Measurements from ENCODE around the gene ARHGAP26.
"Not testable (repeated sequence)": the region's sequence is repeated elsewhere in the genome, so short reads cannot be mapped to it uniquely, and the experiment has no call there.

The ARHGAP26 gene

DNA sequence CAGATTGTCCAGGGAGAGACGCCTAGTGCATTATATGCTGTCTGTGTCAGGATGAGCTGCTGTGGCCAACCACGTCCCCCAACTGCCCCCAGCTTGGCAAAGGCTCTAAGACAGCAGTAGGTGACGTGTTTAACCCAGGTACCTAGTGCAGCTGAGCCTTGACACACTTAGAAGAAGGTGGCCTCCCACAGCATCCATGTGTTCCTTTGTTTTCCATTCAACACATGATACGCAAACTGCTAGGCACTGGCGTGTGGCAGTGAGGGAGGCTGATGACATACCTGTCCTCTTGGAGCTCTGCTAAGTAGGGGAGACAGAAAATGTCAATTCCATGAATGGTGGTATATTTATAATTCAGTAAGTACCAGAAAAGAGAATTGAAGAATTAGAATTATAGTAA, 341.6 kb downstream of the ARHGAP26 start:
- no peaks in the 10 kb centered on the region for H3K9me3 ChIP-seq (replicated peaks; ENCODE audit: low read length)
- no peaks in the 10 kb centered on the region for H3K27me3 ChIP-seq (ENCODE audit: control insufficient read depth, insufficient read depth, low read length)
- no peak overlapping the region for H3K9ac ChIP-seq (ENCODE audit: low read depth, low read length)
- H3K36me3 ChIP-seq (ENCODE audit: insufficient read depth, low read length): no peaks in the 10 kb centered on the region
- no peak overlapping the region for H3K4me3 ChIP-seq (ENCODE audit: low read length)
- no peaks in the 10 kb centered on the region for H3K4me1 ChIP-seq (ENCODE audit: control insufficient read depth, insufficient read depth, low read length)
- no peak overlapping the region for H3K4me2 ChIP-seq (ENCODE audit: low read length)

DNA sequence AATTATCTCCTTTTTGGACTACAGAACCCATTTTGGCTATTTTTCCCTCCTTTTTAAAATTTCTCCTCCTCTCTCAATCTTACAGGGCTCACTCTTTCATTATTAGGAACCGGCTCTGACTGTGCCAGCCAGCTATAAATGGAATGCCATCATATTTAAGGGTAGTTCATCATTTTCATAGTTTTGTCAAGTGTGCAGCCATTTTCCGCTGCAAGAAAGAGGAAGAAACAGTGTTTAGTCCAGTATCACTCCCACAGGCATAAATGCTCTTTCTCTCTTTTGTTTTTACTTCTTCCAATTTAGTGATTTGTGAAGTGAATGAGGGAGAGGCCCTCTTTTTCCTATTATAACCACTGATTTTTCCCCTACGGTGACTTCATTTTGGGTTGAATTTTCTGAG, 343.3 kb downstream of the ARHGAP26 start:
- Histone ChIP-seq H3K4me2 (ENCODE audit: low read length) (no peak overlapping the region), H3K9ac (ENCODE audit: low read depth, low read length) (no peak overlapping the region), H3K4me3 (ENCODE audit: low read length) (no peak overlapping the region), H3K9me3 (replicated peaks; ENCODE audit: low read length) (no peaks in the 10 kb centered on the region), H3K36me3 (ENCODE audit: insufficient read depth, low read length) (no peaks in the 10 kb centered on the region), H3K4me1 (ENCODE audit: control insufficient read depth, insufficient read depth, low read length) (no peaks in the 10 kb centered on the region), H3K27me3 (ENCODE audit: control insufficient read depth, insufficient read depth, low read length) (no peaks in the 10 kb centered on the region)

- Histone ChIP-seq H3K4me3 (ENCODE audit: low read length) (no peak overlapping the region), H3K9me3 (replicated peaks; ENCODE audit: low read length) (no peaks in the 10 kb centered on the region), H3K27me3 (ENCODE audit: control insufficient read depth, insufficient read depth, low read length) (no peaks in the 10 kb centered on the region), H3K36me3 (ENCODE audit: insufficient read depth, low read length) (no peaks in the 10 kb centered on the region), H3K9ac (ENCODE audit: low read depth, low read length) (no peak overlapping the region), H3K4me1 (ENCODE audit: control insufficient read depth, insufficient read depth, low read length) (no peaks in the 10 kb centered on the region), H3K4me2 (ENCODE audit: low read length) (no peak overlapping the region)
These were observed 344.3 kb downstream of the ARHGAP26 start for GRCh38 chr5:143114481-143114880.

DNA sequence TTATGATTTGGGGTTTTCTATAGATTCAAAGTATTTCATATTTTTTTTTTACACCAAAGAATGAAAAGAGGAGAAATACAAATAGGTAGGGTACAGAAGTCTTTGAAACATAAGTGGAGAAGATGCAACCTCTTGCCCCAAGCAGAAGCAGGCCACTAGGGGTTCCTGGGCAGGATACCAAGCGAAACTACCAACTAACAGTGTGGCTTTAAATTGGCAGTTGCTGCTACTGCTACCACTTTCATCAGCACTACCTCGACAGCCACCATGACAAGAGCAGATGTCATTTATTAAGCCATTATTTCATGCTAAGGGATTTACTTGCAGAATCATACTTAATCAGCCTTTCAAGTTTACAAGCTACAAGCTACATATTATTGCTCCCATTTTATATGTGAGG, 345.2 kb downstream of the ARHGAP26 start:
- H3K9ac ChIP-seq (ENCODE audit: low read depth, low read length): no peak overlapping the region
- H3K4me2 ChIP-seq (ENCODE audit: low read length): no peak overlapping the region
- H3K27me3 ChIP-seq (ENCODE audit: control insufficient read depth, insufficient read depth, low read length): no peaks in the 10 kb centered on the region
- H3K4me3 ChIP-seq (ENCODE audit: low read length): no peak overlapping the region
- H3K4me1 ChIP-seq (ENCODE audit: control insufficient read depth, insufficient read depth, low read length): no peaks in the 10 kb centered on the region
- H3K36me3 ChIP-seq (ENCODE audit: insufficient read depth, low read length): no peaks in the 10 kb centered on the region
- H3K9me3 ChIP-seq (replicated peaks; ENCODE audit: low read length): no peaks in the 10 kb centered on the region

DNA sequence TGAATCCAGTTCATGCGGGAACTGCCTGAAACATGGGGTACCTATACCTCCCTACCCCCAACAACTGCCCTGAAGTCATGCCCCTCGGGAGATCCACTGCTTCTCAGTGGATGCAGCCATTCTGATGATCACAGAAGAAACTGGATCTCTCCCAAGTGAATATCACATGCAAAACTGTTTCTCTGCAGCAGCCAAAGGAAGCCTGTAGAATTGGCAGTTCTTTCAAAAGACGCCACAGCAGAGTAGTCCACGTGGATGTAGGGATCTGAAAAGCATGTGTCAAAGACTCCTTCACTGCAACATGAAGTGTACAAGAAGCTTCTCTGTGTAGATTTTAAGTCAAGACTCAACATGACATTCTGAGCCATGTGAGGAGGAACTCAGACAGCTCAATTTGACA, 346.6 kb downstream of the ARHGAP26 start:
- Histone ChIP-seq H3K4me1 (ENCODE audit: control insufficient read depth, insufficient read depth, low read length) (no peaks in the 10 kb centered on the region), H3K36me3 (ENCODE audit: insufficient read depth, low read length) (no peaks in the 10 kb centered on the region), H3K9me3 (replicated peaks; ENCODE audit: low read length) (no peaks in the 10 kb centered on the region), H3K4me2 (ENCODE audit: low read length) (no peak overlapping the region), H3K4me3 (ENCODE audit: low read length) (no peak overlapping the region), H3K27me3 (ENCODE audit: control insufficient read depth, insufficient read depth, low read length) (no peaks in the 10 kb centered on the region), H3K9ac (ENCODE audit: low read depth, low read length) (no peak overlapping the region)

GRCh38 chr5:143117821-143118220, 347.6 kb downstream of the ARHGAP26 start:
- H3K4me1 ChIP-seq (ENCODE audit: control insufficient read depth, insufficient read depth, low read length): no peaks in the 10 kb centered on the region
- H3K4me3 ChIP-seq (ENCODE audit: low read length): no peak overlapping the region
- H3K27me3 ChIP-seq (ENCODE audit: control insufficient read depth, insufficient read depth, low read length): no peaks in the 10 kb centered on the region
- no peak overlapping the region for H3K4me2 ChIP-seq (ENCODE audit: low read length)
- H3K36me3 ChIP-seq (ENCODE audit: insufficient read depth, low read length): no peaks in the 10 kb centered on the region
- no peaks in the 10 kb centered on the region for H3K9me3 ChIP-seq (replicated peaks; ENCODE audit: low read length)
- H3K9ac ChIP-seq (ENCODE audit: low read depth, low read length): no peak overlapping the region

DNA sequence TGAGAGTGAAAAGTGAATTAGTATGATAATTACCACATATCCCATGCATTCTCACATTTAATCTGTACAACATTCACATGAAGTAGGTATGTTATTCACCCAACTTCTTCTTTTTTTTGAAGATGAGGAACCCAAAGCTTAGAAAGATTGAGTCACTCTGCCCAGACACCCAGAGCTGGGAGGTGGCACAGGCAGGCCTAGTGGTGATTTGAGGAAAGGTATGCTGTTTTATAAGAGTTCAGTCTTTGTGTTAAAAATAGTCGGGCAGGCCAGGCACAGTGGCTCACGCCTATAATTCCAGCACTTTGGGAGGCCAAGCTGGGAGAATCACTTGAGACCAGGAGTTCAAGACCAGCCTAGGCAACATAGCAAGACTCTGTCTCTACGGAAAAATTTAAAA, 348.0 kb downstream of the ARHGAP26 start:
- no peak overlapping the region for H3K9ac ChIP-seq (ENCODE audit: low read depth, low read length)

DNA sequence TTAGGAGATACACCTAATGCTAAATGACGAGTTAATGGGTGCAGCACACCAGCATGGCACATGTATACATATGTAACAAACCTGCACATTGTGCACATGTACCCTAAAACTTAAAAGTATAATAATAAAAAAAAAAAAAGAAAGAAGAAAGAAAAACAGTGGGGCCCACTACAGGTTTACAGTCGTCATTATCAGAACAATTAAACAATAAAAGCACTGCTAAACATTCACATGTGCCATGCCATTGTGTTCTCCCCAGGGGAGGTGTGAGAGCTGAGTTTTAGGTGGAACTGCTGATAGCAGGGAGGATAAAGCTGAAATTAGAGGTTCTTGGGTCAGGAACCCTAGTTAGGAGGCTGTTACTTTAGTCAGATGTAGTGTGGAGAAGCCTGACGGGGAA, 348.6 kb downstream of the ARHGAP26 start:
- not testable (repeated sequence) for H3K9me3 ChIP-seq (replicated peaks; ENCODE audit: low read length); H3K4me1 ChIP-seq (ENCODE audit: control insufficient read depth, insufficient read depth, low read length); H3K36me3 ChIP-seq (ENCODE audit: insufficient read depth, low read length); H3K4me2 ChIP-seq (ENCODE audit: low read length); H3K9ac ChIP-seq (ENCODE audit: low read depth, low read length); H3K4me3 ChIP-seq (ENCODE audit: low read length); H3K27me3 ChIP-seq (ENCODE audit: control insufficient read depth, insufficient read depth, low read length)

More for the DNA sequence above, 348.0 kb downstream of the ARHGAP26 start:
- Histone ChIP-seq H3K4me3 (ENCODE audit: low read length) (no peak overlapping the region), H3K36me3 (ENCODE audit: insufficient read depth, low read length) (no peaks in the 10 kb centered on the region), H3K4me2 (ENCODE audit: low read length) (no peak overlapping the region), H3K27me3 (ENCODE audit: control insufficient read depth, insufficient read depth, low read length) (no peaks in the 10 kb centered on the region), H3K4me1 (ENCODE audit: control insufficient read depth, insufficient read depth, low read length) (no peaks in the 10 kb centered on the region), H3K9me3 (replicated peaks; ENCODE audit: low read length) (no peaks in the 10 kb centered on the region)

GRCh38 chr5:143119291-143119769, 349.2 kb downstream of the ARHGAP26 start:
- Histone ChIP-seq H3K36me3 (ENCODE audit: insufficient read depth, low read length) (no peaks in the 10 kb centered on the region), H3K4me3 (ENCODE audit: low read length) (no peak overlapping the region), H3K4me2 (ENCODE audit: low read length) (no peak overlapping the region), H3K4me1 (ENCODE audit: control insufficient read depth, insufficient read depth, low read length) (no peaks in the 10 kb centered on the region), H3K9me3 (replicated peaks; ENCODE audit: low read length) (no peaks in the 10 kb centered on the region), H3K9ac (ENCODE audit: low read depth, low read length) (no peak overlapping the region), H3K27me3 (ENCODE audit: control insufficient read depth, insufficient read depth, low read length) (no peaks in the 10 kb centered on the region)

DNA sequence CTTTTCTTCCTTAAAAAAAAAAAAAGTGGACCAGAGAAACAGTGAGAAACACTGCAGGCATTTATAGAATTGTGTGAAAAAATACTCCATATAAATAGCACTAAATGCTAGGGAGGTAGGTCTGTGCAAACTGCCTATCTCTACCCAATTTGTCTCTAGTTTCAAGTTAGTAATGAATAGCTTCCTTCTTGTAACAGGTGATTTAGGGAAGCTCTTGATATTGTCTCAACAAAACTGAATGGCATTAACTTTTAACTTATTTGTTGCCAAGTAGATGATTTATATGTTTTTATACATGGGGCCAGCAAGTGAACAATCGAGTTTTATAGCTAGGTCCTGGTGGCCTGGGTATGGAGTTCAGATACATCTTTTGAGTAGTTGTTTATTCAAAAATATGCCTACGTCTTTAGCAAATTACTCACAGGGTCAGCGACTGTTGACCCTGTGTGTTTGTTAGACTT, 349.7 kb downstream of the ARHGAP26 start:
- no peaks in the 10 kb centered on the region for H3K36me3 ChIP-seq (ENCODE audit: insufficient read depth, low read length)
- no peak overlapping the region for H3K4me2 ChIP-seq (ENCODE audit: low read length)
- no peak overlapping the region for H3K4me3 ChIP-seq (ENCODE audit: low read length)
- H3K9ac ChIP-seq (ENCODE audit: low read depth, low read length): no peak overlapping the region
- no peaks in the 10 kb centered on the region for H3K27me3 ChIP-seq (ENCODE audit: control insufficient read depth, insufficient read depth, low read length)
- H3K9me3 ChIP-seq (replicated peaks; ENCODE audit: low read length): no peaks in the 10 kb centered on the region
- no peaks in the 10 kb centered on the region for H3K4me1 ChIP-seq (ENCODE audit: control insufficient read depth, insufficient read depth, low read length)

- Histone ChIP-seq H3K4me3 (ENCODE audit: low read length) (no peak overlapping the region), H3K9me3 (replicated peaks; ENCODE audit: low read length) (no peaks in the 10 kb centered on the region), H3K27me3 (ENCODE audit: control insufficient read depth, insufficient read depth, low read length) (no peaks in the 10 kb centered on the region), H3K36me3 (ENCODE audit: insufficient read depth, low read length) (no peaks in the 10 kb centered on the region), H3K4me1 (ENCODE audit: control insufficient read depth, insufficient read depth, low read length) (no peaks in the 10 kb centered on the region), H3K9ac (ENCODE audit: low read depth, low read length) (no peak overlapping the region), H3K4me2 (ENCODE audit: low read length) (no peak overlapping the region)
These were observed 350.4 kb downstream of the ARHGAP26 start for GRCh38 chr5:143120460-143121134.

GRCh38 chr5:143121135-143121475, 350.9 kb downstream of the ARHGAP26 start:
- Histone ChIP-seq H3K4me1 (ENCODE audit: control insufficient read depth, insufficient read depth, low read length) (no peaks in the 10 kb centered on the region), H3K9me3 (replicated peaks; ENCODE audit: low read length) (no peaks in the 10 kb centered on the region), H3K9ac (ENCODE audit: low read depth, low read length) (no peak overlapping the region), H3K4me2 (ENCODE audit: low read length) (no peak overlapping the region), H3K36me3 (ENCODE audit: insufficient read depth, low read length) (no peaks in the 10 kb centered on the region), H3K27me3 (ENCODE audit: control insufficient read depth, insufficient read depth, low read length) (no peaks in the 10 kb centered on the region), H3K4me3 (ENCODE audit: low read length) (no peak overlapping the region)
